Spinal cord (tissue), 10 donors: ENCODE measurements around the gene NPAS2. TPM values are rescaled to one million over a fixed set of nuclear protein-coding genes. Genes with fewer than 3 reads are reported as not detected.

Source experiments
- DNase-seq, 6 donors: peaks; one replicate each; pipeline versions ENCODE4 v3.0.0 to v3.0.0-alpha.2; 2013 to 2015; ENCODE audit warnings: low spot score in 6 of 6, low read depth in 4 of 6
- H3K27ac ChIP-seq: one replicate; pipeline ENCODE4 v1.5.1; 2013; ENCODE audit warnings: low read depth, low read length, control low read depth
- H3K27me3 ChIP-seq: one replicate; pipeline ENCODE4 v1.6.1; 2013; ENCODE audit warnings: low read length; ENCODE audit not compliant: control insufficient read depth, insufficient read depth
- H3K36me3 ChIP-seq: one replicate; pipeline ENCODE4 v1.6.1; 2013; ENCODE audit warnings: low read length; ENCODE audit not compliant: control insufficient read depth, insufficient read depth
- H3K4me1 ChIP-seq: one replicate; pipeline ENCODE4 v1.6.1; 2013; ENCODE audit warnings: low read length; ENCODE audit not compliant: control insufficient read depth, insufficient read depth
- H3K4me3 ChIP-seq: one replicate; pipeline ENCODE4 v1.5.1; 2013; ENCODE audit warnings: low read depth, low read length, control low read depth
- H3K9me3 ChIP-seq: one replicate; pipeline ENCODE4 v1.6.1; 2013; ENCODE audit warnings: low read length; ENCODE audit not compliant: control insufficient read depth, insufficient read depth
- WGBS: methylation state at CpG from one replicate; pipeline ENCODE4 v1.1.5; 2013; ENCODE audit warnings: missing lambda C conversion rate; ENCODE audit not compliant: insufficient coverage; 5-methylcytosine and 5-hydroxymethylcytosine counted together
- polyA plus RNA-seq, 2 donors: library from polyadenylated mRNA; unstranded; fragments of 120-200 nt; gene quantifications; one replicate each; pipeline ENCODE4 v1.2.1, GENCODE V29; 2013; ENCODE audit not compliant: insufficient read length in 2 of 2
- total RNA-seq, 2 donors: library from RNA; depleted of rRNA in 1 of 2; stranded (reverse); fragments of 120-200 nt in 1 of 2; fragments of >200 nt in 1 of 2; gene quantifications; one replicate each; pipeline versions ENCODE4 v1.2.3 to v1.2.4, GENCODE V29; 2013 to 2014
- donor health status: healthy.

Gene NPAS2
- total and polyA plus RNA-seq, 4 donors = 6.4 to 24.6 (median 14.6) TPM

GRCh38 chr2:100907832-100908231, 87.9 kb downstream of the NPAS2 start:
- no peak for DNase-seq
- Histone ChIP-seq H3K4me1 (peaks cover 18% of the 10 kb centered on the region), H3K27me3 (no peaks in the 10 kb centered on the region), H3K27ac (no peak overlapping the region), H3K36me3 (peaks cover 8% of the 10 kb centered on the region), H3K9me3 (no peaks in the 10 kb centered on the region), H3K4me3 (no peak overlapping the region)
- WGBS = 81% methylated on average over 3 of the region's 5 CpGs

- WGBS = 10% methylated on average over 6 of the region's 10 CpGs
- no peak overlapping the region for H3K4me3 ChIP-seq
These were observed 89.7 kb downstream of the NPAS2 start for GRCh38 chr2:100909534-100910081.

GRCh38 chr2:100910111-100910510, 90.2 kb downstream of the NPAS2 start:
- no peak overlapping the region for H3K27ac ChIP-seq
- H3K9me3 ChIP-seq = no peaks in the 10 kb centered on the region
- H3K36me3 ChIP-seq = peaks cover 5% of the 10 kb centered on the region
- peak in 2 of 6 donors; percentile 28 to 61 for DNase-seq
- H3K4me3 ChIP-seq = no peak overlapping the region
- WGBS = no CpG with 5 or more reads among the region's 3 CpGs
- peaks cover 15% of the 10 kb centered on the region for H3K4me1 ChIP-seq
- H3K27me3 ChIP-seq = no peaks in the 10 kb centered on the region

More at GRCh38 chr2:100909534-100910081, 89.7 kb downstream of the NPAS2 start:
- peaks cover 15% of the 10 kb centered on the region for H3K4me1 ChIP-seq
- H3K9me3 ChIP-seq = no peaks in the 10 kb centered on the region
- peak in 2 of 6 donors; percentile 74 to 82 for DNase-seq
- peaks cover 8% of the 10 kb centered on the region for H3K36me3 ChIP-seq
- H3K27me3 ChIP-seq = no peaks in the 10 kb centered on the region
- peak overlapping the region; percentile 37 for H3K27ac ChIP-seq

GRCh38 chr2:100919316-100919715, 99.4 kb downstream of the NPAS2 start:
- Histone ChIP-seq H3K27ac (no peak overlapping the region), H3K4me1 (no peaks in the 10 kb centered on the region), H3K9me3 (peaks cover 2% of the 10 kb centered on the region), H3K36me3 (no peaks in the 10 kb centered on the region), H3K4me3 (no peak overlapping the region), H3K27me3 (no peaks in the 10 kb centered on the region)
- no peak for DNase-seq
- 83% methylated on average over 6 of the region's 16 CpGs for WGBS

GRCh38 chr2:100921685-100922161, 101.8 kb downstream of the NPAS2 start:
- DNase-seq = peak in 1 of 6 donors; percentile 11
- H3K9me3 ChIP-seq = no peaks in the 10 kb centered on the region
- H3K4me1 ChIP-seq = no peaks in the 10 kb centered on the region
- H3K27me3 ChIP-seq = no peaks in the 10 kb centered on the region
- no peak overlapping the region for H3K4me3 ChIP-seq
- 86% methylated on average over 3 of the region's 6 CpGs for WGBS
- no peak overlapping the region for H3K27ac ChIP-seq
- peaks cover 3% of the 10 kb centered on the region for H3K36me3 ChIP-seq

GRCh38 chr2:100923461-100924060, 103.6 kb downstream of the NPAS2 start:
- Histone ChIP-seq H3K4me3 (no peak overlapping the region), H3K27me3 (no peaks in the 10 kb centered on the region), H3K27ac (no peak overlapping the region), H3K9me3 (no peaks in the 10 kb centered on the region), H3K36me3 (peaks cover 5% of the 10 kb centered on the region), H3K4me1 (no peaks in the 10 kb centered on the region)
- WGBS = 90% methylated on average over 5 of the region's 9 CpGs
- no peak for DNase-seq

- Histone ChIP-seq H3K27me3 (no peaks in the 10 kb centered on the region), H3K4me3 (no peak overlapping the region), H3K4me1 (no peaks in the 10 kb centered on the region), H3K27ac (no peak overlapping the region), H3K9me3 (no peaks in the 10 kb centered on the region), H3K36me3 (peaks cover 5% of the 10 kb centered on the region)
- WGBS = 0% methylated on average over 1 of the region's 1 CpG
- DNase-seq = no peak
These were observed 104.2 kb downstream of the NPAS2 start for GRCh38 chr2:100924122-100924519.

GRCh38 chr2:100924520-100925451, 104.8 kb downstream of the NPAS2 start:
- Histone ChIP-seq H3K27me3 (no peaks in the 10 kb centered on the region), H3K9me3 (no peaks in the 10 kb centered on the region), H3K36me3 (peaks cover 5% of the 10 kb centered on the region), H3K4me1 (no peaks in the 10 kb centered on the region), H3K4me3 (no peak overlapping the region), H3K27ac (no peak overlapping the region)
- DNase-seq = peak in 1 of 6 donors; percentile 12
- WGBS = 70% methylated on average over 18 of the region's 21 CpGs

- H3K27me3 ChIP-seq = no peaks in the 10 kb centered on the region
- H3K9me3 ChIP-seq = no peaks in the 10 kb centered on the region
- 68% methylated on average over 2 of the region's 6 CpGs for WGBS
- H3K36me3 ChIP-seq = peaks cover 5% of the 10 kb centered on the region
- no peak overlapping the region for H3K4me3 ChIP-seq
- H3K27ac ChIP-seq = no peak overlapping the region
- DNase-seq = peak in 1 of 6 donors; percentile 39
- no peaks in the 10 kb centered on the region for H3K4me1 ChIP-seq
These were observed 108.3 kb downstream of the NPAS2 start for GRCh38 chr2:100928235-100928634.
